Spinal cord (tissue), 10 donors: ENCODE measurements around the gene CLEC2D. TPM values are rescaled to one million over a fixed set of nuclear protein-coding genes. Genes with fewer than 3 reads are reported as not detected.
"Not testable (repeated sequence)": the region's sequence is repeated elsewhere in the genome, so short reads cannot be mapped to it uniquely, and the experiment has no call there.

Experiments
- DNase-seq, 6 donors: peaks; one replicate each; pipeline versions ENCODE4 v3.0.0 to v3.0.0-alpha.2; 2013 to 2015; ENCODE audit warnings: low spot score in 6 of 6, low read depth in 4 of 6
- H3K27ac ChIP-seq: one replicate; pipeline ENCODE4 v1.5.1; 2013; ENCODE audit warnings: low read depth, low read length, control low read depth
- H3K27me3 ChIP-seq: one replicate; pipeline ENCODE4 v1.6.1; 2013; ENCODE audit warnings: low read length; ENCODE audit not compliant: control insufficient read depth, insufficient read depth
- H3K36me3 ChIP-seq: one replicate; pipeline ENCODE4 v1.6.1; 2013; ENCODE audit warnings: low read length; ENCODE audit not compliant: control insufficient read depth, insufficient read depth
- H3K4me1 ChIP-seq: one replicate; pipeline ENCODE4 v1.6.1; 2013; ENCODE audit warnings: low read length; ENCODE audit not compliant: control insufficient read depth, insufficient read depth
- H3K4me3 ChIP-seq: one replicate; pipeline ENCODE4 v1.5.1; 2013; ENCODE audit warnings: low read depth, low read length, control low read depth
- H3K9me3 ChIP-seq: one replicate; pipeline ENCODE4 v1.6.1; 2013; ENCODE audit warnings: low read length; ENCODE audit not compliant: control insufficient read depth, insufficient read depth
- WGBS: methylation state at CpG from one replicate; pipeline ENCODE4 v1.1.5; 2013; ENCODE audit warnings: missing lambda C conversion rate; ENCODE audit not compliant: insufficient coverage; 5-methylcytosine and 5-hydroxymethylcytosine counted together
- polyA plus RNA-seq, 2 donors: library from polyadenylated mRNA; unstranded; fragments of 120-200 nt; gene quantifications; one replicate each; pipeline ENCODE4 v1.2.1, GENCODE V29; 2013; ENCODE audit not compliant: insufficient read length in 2 of 2
- total RNA-seq, 2 donors: library from RNA; depleted of rRNA in 1 of 2; stranded (reverse); fragments of 120-200 nt in 1 of 2; fragments of >200 nt in 1 of 2; gene quantifications; one replicate each; pipeline versions ENCODE4 v1.2.3 to v1.2.4, GENCODE V29; 2013 to 2014
- donor health status: healthy.

CLEC2D gene
- total and polyA plus RNA-seq, 4 donors: 9.6 to 17.5 (median 11.1) TPM

DNA sequence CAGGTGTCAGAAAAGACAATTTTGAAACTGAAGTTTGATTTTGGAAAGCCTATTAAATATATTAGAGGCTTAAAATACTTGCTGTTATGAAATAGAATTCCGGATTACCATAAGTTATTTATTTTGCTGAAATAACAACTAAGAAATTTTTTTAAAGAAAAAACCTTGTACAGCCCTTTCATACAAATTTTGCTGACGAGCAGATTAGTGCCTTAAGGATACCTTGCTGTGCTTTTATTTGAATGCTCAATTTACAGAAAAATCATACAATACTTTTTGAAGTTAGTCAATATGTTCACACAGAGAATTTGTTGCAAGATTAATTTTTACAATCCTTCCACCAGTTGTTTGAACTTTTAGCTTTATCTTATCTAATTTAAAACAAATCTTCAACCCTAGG lies 29.5 kb upstream of the CLEC2D start:
- WGBS: no CpG with 5 or more reads among the region's 2 CpGs
- Histone ChIP-seq H3K4me1 (no peaks in the 10 kb centered on the region), H3K27ac (no peak overlapping the region), H3K9me3 (no peaks in the 10 kb centered on the region), H3K4me3 (no peak overlapping the region), H3K36me3 (peaks cover 4% of the 10 kb centered on the region), H3K27me3 (no peaks in the 10 kb centered on the region)
- DNase-seq: no peak

DNA sequence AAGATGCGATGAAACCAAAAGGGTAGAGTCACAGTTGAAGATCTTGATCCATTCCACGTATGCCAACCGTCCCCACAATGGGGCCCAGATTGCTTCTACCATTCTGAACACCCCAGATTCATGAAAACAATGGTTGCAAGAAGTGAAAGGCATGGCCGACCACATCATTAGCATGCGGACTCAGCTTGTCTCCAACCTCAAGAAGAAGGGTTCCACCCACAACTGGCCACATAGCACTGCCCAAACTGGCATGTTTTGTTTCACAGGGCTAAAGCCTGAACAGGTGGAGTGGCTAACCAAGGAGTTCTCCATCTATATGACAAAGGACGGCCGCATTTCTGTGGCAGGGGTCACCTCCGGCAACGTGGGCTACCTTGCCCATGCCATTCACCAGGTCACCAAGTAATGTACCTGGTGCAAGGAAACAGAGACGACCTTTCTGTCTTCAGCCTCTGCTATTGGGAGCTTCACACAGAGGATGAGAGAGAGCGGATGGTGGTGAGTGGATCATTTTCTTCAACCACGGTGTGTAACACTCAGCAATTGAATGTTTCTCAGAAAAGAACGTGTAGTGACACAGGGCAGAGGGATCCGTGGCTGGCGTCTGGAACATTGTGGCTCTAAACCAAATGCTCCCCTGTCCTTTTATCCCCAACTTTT lies 26.8 kb upstream of the CLEC2D start:
- H3K4me3 ChIP-seq: no peak overlapping the region
- DNase-seq: no peak
- H3K9me3 ChIP-seq: no peaks in the 10 kb centered on the region
- no peak overlapping the region for H3K27ac ChIP-seq
- peaks cover 6% of the 10 kb centered on the region for H3K4me1 ChIP-seq
- peaks cover 4% of the 10 kb centered on the region for H3K36me3 ChIP-seq
- WGBS: 87% methylated on average over 10 of the region's 15 CpGs
- no peaks in the 10 kb centered on the region for H3K27me3 ChIP-seq

DNA sequence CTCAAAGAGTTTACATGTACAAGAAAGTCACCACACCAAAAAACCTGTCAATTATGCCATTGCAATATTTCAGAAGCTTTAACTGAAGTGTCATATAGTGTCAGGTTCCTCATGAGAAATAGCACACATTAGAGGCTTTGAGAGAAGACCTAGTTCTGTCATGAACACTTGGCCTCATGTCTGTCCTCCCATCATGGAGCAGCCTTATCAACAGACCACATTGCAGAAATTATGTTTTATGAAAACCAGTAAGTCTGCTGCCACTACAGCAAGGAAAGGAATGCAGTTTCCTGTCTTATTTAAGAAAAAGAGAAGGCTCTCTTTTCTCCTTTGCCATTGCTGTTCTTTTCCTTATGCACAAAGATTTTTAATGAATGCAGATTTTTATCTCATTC lies 26.2 kb upstream of the CLEC2D start:
- Histone ChIP-seq H3K27me3 (no peaks in the 10 kb centered on the region), H3K4me3 (no peak overlapping the region), H3K4me1 (peaks cover 7% of the 10 kb centered on the region), H3K36me3 (peaks cover 4% of the 10 kb centered on the region), H3K27ac (no peak overlapping the region), H3K9me3 (no peaks in the 10 kb centered on the region)
- DNase-seq: no peak

DNA sequence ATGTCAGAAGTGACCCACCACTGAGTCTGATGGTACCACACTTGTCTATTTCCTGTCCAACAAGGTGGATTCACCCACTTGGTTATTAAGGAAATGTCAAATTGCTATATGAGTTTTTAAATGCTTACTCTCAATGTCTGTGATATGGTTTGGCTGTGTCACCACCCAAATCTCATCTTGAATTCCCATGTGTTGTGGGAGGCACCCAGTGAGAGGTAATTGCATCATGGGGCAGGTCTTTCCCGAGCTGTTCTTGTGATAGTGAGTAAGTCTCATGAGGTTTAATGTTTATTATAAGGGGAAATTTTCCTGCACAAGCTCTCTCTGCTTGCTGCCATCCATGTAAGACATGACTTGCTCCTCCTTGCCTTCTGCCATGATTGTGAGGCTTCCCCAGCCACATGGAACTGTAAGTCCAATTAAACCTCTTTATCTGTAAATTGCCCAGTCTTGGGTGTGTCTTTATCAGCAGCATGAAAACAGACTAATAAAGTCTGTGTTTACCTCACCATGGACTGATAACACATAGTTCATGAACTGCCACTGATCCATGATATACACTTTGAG lies 24.4 kb upstream of the CLEC2D start:
- not testable (repeated sequence) for H3K4me3 ChIP-seq, H3K36me3 ChIP-seq, H3K27me3 ChIP-seq, H3K9me3 ChIP-seq, H3K27ac ChIP-seq, DNase-seq
- peaks cover 10% of the 10 kb centered on the region for H3K4me1 ChIP-seq
- WGBS: no CpG with 5 or more reads among the region's 1 CpG

DNA sequence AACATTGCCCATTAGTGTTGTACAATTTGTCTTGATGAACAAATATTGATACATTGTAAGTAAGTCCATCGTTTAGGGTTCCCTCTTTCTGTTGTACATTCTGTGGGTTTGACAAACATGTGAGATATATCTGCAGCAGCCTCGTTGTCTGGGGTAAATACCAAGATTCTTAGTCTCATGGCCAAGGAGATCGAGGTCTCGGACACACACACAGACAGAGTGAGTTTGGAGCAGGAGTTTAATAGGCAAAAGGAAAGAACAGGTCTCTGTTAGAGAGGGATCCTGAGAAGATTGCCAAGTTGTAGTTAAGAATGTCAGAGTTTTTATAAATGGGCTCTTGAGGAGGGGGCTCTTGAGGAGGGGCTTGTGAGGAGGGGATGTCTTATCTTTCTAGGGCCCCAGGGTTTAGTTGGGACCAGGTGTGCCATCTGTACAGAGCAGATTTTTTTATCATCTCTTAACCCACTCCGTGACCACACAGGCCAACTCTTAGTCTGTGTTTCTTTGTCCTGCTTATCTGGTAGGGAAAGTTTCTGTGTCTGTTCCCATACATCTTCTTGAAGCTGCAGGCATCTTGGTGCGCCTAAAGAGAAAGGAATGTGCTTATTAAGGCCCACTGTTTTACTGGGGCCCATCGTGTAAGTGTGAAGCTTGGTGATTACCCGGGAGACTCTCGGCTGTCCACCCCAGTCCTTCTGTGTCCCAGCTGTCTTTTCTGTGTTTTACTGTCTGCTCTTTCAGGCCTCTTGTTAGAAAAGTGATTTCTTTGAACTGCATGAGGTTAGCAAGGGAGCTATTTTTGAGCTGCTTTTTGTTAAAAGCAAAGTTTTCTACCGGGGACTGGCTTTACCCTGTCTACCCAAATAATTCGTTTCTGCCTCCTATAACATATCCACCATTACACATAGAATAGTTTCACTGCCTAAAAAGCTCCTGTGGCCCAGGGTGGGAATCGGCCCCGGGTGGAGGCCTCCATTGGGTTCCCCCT lies 22.4 kb upstream of the CLEC2D start:
- H3K36me3 ChIP-seq: no peaks in the 10 kb centered on the region
- H3K4me3 ChIP-seq: peak overlapping the region; percentile 68
- 36% methylated on average over 9 of the region's 13 CpGs for WGBS

GRCh38 chr12:9647825-9648700 lies 21.4 kb upstream of the CLEC2D start:
- peak overlapping the region; percentile 68 for H3K4me3 ChIP-seq
- no peaks in the 10 kb centered on the region for H3K9me3 ChIP-seq
- H3K27ac ChIP-seq: peak overlapping the region; percentile 87
- peaks cover 10% of the 10 kb centered on the region for H3K4me1 ChIP-seq
- WGBS: 0% methylated on average over 51 of the region's 55 CpGs
- no peaks in the 10 kb centered on the region for H3K27me3 ChIP-seq
- no peaks in the 10 kb centered on the region for H3K36me3 ChIP-seq
- DNase-seq: peak; percentile 53 to 92 (median 66)

More for the DNA sequence above, 22.4 kb upstream of the CLEC2D start:
- Histone ChIP-seq H3K9me3 (no peaks in the 10 kb centered on the region), H3K27me3 (no peaks in the 10 kb centered on the region), H3K27ac (peak overlapping the region; percentile 87), H3K4me1 (peaks cover 10% of the 10 kb centered on the region)
- DNase-seq: no peak

DNA sequence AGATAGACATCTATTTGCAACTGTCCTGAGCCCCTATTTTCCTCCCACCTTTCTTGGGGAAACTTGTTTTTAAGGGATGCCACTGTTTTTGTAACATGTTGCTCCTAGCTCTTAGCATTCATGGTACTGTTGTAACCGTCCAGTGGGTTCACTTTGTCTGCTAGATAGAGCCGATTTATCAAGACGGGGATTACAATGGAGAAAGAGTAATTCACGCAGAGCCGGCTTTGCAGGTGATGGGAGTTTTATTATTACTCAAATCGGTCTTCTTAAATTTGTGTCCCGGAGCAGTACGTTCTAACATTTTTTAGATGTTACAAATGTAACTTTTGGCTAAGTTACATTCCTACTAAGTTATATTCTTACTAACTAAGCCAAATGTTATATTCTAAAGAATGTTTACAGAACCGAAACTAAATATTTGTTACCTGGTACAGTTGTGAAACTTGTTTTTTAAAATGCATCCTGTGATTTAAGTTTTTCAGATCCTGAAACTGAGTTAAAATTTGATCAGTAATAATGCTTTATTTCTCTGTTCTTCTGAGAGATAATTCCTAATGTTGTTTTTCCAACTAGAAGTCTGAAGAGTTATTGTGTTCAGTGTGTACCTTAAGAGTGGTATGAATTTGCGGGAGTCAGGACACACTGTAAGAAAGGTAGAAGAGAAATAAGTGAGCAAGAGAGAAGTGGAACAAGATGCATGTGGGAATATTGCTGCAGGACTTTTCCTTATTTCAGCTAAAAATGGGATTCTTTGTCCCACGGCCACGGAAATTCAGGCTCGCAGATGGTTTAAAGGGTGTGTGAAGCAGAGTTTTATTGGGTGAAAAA lies 20.6 kb upstream of the CLEC2D start:
- Histone ChIP-seq H3K27ac (peak overlapping the region; percentile 87), H3K4me1 (peaks cover 10% of the 10 kb centered on the region), H3K4me3 (peak overlapping the region; percentile 68), H3K27me3 (no peaks in the 10 kb centered on the region), H3K36me3 (no peaks in the 10 kb centered on the region), H3K9me3 (no peaks in the 10 kb centered on the region)
- DNase-seq: peak in 1 of 6 donors; percentile 7
- WGBS: 15% methylated on average over 7 of the region's 13 CpGs

- WGBS: 54% methylated on average over 3 of the region's 5 CpGs
- H3K27me3 ChIP-seq: no peaks in the 10 kb centered on the region
- H3K36me3 ChIP-seq: no peaks in the 10 kb centered on the region
- peaks cover 10% of the 10 kb centered on the region for H3K4me1 ChIP-seq
- H3K9me3 ChIP-seq: no peaks in the 10 kb centered on the region
- peak in 1 of 6 donors; percentile 4 for DNase-seq
- H3K4me3 ChIP-seq: peak overlapping the region; percentile 68
- no peak overlapping the region for H3K27ac ChIP-seq
Measured at GRCh38 chr12:9649532-9649940, 20.0 kb upstream of the CLEC2D start.
